Hypothalamus (tissue), 51 donors: ENCODE data around the gene STEAP1.
A peak's percentile ranks its signal among the peaks of the same experiment; 100 is the strongest.

ENCODE experiments used
- DNase-seq, 51 donors: peaks; one replicate each; lab custom pipeline; 2025; lab: John Stamatoyannopoulos, UW

STEAP1 gene

GRCh38 chr7:90210475-90210874 lies 56.2 kb downstream of the STEAP1 start:
- no peak for DNase-seq

DNA sequence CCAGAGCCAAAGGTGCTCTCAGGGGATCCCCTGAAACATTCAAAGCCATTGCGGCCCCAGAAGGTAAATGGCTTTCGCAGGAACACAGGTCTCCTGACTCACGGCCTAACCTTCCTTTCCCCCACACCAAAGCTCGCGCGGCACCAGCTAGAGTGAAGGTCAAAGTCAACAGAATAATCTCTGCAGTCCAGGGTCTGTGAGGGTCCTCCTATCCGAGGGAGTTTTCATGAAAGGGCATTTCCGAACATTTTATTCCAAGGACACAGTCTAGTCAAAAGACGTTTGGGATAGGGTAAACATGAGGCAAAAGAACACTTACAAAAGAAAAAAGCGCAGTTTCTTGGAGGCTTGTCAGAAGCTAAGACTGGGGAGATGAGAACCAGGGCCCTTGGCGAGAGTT lies 56.7 kb downstream of the STEAP1 start:
- peak in 8 of 51 donors; percentile 3 to 77 (median 8) for DNase-seq

GRCh38 chr7:90211391-90212148 lies 57.3 kb downstream of the STEAP1 start, which contains the start of gene STEAP2:
Gene STEAP2, plus strand, starts transcription at chr7:90211740. Its CDS starts 13,343 bp downstream, at chr7:90225083.
- peak; percentile 10 to 90 (median 65) for DNase-seq

GRCh38 chr7:90212149-90212495 lies 57.9 kb downstream of the STEAP1 start:
- peak in 3 of 51 donors; percentile 17 to 73 (median 43) for DNase-seq

DNA sequence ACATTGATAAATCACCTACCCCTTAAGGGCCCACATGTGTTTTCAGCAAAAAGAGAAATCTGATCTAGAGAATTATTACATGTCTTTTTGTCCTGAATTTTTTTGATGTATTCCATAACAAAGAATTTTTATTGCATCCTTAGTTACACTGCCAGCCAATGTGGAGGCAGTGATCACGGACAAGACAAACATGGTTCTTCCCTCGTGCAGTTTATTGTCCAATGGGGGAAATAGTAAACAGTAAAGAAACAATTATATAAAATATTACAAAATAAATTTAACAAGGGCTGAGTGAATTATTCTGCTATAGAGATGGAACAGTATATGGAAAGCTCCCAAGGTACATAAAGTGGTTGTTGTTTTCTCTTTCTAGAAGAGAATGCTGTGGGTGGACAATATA lies 59.3 kb downstream of the STEAP1 start:
- no peak for DNase-seq
